ENCODE data around the gene GSDMA.
"Not testable (repeated sequence)": the region's sequence is repeated elsewhere in the genome, so short reads cannot be mapped to it uniquely, and the experiment has no call there.

DNA sequence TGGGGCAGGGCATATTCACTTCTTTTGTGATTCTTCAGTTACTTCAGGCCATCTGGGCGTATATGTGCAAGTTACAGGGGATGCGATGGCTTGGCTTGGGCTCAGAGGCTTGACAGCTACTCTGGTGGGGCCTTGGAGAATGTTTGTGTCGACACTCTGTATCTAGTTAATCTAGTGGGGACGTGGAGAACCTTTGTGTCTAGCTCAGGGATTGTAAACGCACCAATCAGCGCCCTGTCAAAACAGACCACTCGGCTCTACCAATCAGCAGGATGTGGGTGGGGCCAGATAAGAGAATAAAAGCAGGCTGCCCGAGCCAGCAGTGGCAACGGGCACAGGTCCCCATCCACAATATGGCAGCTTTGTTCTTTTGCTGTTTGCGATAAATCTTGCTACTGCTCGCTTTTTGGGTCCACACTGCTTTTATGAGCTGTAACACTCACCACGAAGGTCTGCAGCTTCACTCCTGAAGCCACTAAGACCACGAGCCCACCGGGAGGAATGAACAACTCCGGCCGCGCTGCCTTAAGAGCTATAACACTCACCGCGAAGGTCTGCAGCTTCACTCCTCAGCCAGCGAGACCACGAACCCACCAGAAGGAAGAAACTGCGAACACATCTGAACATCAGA is 49.3 kb downstream of the GSDMA start:
- not testable (repeated sequence) for TF ChIP-seq POLR2AphosphoS5 (IDR thresholded peaks at IDR 0.05; ENCODE audit: borderline replicate concordance, low read depth, low read length); FOXP2 (optimal IDR thresholded peaks at IDR 0.05; ENCODE audit: control extremely low read depth, extremely low read length, insufficient read depth)
